HG02759 (cell line): Measurements from ENCODE around the gene MMP17.

Source experiments
- ATAC-seq: cut with Tn5 transposase; IDR thresholded peaks from one replicate; pipeline ENCODE4 v1.9.1; 2021; ENCODE audit warnings: mild to moderate bottlenecking, moderate library complexity; ENCODE audit not compliant: unreplicated experiment

The MMP17 gene

GRCh38 chr12:131827961-131828534, at the start of gene MMP17:
TSS of gene MMP17 (plus strand) at chr12:131828393. CDS start at chr12:131828495, 102 bp downstream.
- ATAC-seq, result peak; percentile 70

DNA sequence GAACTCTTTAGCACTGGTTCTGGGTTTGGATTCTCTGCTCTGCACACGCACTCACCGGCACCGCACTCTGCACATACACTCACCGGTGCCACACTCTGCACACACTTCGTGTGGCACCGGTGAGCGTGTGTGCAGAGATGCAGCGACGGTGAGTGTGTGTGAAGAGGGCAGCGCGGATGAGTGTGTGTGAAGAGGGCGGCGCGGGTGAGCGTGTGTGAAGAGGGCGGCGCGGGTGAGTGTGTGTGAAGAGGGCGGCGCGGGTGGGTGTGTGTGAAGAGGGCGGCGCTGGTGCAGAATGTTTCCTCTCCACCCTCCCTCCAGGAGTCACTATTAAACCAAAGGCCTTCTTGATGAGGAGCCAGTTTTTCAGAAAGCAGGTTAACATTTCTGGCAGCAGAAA, 49.2 kb upstream of the MMP17 start:
- ATAC-seq, result no peak

DNA sequence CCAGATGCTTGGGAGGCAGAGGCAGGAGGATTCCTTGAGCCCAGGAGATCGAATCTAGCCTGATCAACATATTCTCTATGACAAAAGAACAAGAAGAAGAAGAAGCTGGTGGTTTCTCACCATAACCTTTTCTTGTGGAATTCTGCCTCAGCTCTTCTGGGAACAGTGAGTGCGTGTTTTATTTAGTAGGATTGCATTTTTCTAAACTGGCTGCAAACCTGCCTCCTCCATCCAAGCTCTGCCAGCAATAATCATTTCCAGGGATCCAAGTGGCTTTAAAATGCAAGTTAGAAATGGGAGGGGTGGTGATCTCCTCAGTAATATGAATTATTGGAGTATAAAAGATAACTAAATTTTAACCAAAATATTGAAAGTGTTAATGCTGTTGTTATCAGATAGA, 46.1 kb upstream of the MMP17 start:
- no peak for ATAC-seq

GRCh38 chr12:131783915-131784541, 44.2 kb upstream of the MMP17 start:
- peak; percentile 72 for ATAC-seq

DNA sequence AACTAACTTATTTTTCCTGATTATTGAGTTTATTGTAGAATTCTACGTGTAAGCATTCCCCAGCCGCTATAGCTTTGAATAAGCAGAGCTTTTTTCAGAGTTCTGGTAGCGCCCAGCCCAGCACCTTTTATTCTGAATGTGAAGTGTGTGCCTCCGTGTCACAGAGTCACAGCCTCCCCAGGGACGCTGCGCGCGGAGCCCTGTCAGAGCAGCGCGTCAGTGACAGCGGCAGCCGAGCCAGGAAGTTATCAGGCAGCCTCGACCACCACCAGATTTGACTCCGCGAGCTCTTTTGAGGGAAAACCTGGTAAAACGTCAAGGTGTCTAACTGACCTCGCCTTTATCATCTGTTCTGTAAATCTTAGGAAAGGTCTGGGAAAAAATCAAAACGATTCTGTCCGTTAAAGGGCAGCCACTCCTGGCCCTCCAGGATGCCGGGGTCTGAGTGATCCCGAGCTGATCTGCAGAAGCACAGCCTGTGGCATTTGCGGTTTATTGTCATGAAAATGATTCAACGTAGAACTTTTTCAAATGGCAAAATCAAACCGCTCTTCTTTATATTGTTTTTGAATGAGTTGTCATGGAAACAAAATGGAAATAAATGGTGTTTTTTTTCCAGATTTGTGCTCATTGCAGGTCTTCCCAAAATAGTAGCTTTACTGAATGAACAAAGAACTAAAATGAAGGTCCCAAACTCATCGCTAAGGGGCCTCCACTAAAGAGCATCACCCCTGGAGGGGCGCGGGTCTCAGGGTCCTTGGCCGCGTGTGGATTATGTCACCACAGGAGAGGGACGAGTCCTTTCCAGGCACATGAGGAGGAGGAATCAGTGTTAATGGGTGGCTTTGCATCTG, 43.1 kb upstream of the MMP17 start:
- no peak for ATAC-seq

DNA sequence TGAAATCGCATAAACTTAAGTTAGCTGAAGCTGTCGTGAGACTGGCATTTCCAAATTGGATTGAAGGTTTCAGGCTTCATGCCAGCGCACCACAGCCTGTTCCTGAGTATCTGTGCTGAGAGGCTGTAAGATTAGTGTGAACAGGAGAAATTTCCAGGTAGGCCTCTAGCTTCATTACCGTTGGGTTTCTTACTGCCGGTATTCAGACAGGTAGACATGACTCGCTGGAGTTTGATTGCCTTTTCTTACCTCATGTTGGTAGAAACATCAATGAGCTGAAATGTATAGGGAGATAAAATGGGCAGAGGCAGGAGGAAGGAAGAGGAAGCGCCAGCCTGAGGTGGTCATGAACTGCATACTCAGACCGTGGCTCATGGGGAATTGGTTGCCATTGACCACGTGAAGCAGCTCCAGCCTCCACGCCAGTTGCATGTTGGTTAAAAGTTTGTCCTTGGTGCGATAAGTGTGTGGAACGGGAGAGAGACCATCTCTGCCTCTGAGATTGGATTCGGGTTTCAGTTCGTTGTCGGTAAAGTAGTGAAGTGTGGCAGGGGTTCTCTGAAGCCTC, 42.3 kb upstream of the MMP17 start:
- no peak for ATAC-seq

GRCh38 chr12:131786331-131786730, 41.9 kb upstream of the MMP17 start:
- no peak for ATAC-seq

DNA sequence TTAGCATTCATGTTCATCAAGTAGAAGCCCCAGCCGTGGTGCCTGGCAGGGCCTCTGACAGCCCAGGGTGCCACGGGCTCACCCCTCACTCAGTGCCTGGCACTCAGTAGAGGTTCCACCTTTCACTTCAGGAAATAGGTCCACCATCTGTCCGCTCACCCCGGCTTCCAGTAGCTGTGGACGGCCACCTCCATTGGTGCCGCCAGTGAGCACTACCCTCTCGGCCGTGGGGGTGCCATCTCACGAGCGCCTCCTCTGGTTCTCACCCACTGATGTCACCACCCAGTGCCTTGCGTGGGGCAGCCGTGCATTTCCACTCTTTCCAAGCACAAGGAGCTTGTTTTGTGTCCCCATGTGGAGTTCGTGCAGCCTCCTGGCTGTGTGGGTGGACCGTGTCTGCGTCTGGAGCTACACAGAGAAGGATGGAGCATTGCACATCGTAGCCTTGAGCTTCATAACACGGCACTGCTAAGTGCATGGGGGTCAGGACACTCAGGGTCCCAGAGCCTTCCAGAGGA, 41.0 kb upstream of the MMP17 start:
- no peak for ATAC-seq

DNA sequence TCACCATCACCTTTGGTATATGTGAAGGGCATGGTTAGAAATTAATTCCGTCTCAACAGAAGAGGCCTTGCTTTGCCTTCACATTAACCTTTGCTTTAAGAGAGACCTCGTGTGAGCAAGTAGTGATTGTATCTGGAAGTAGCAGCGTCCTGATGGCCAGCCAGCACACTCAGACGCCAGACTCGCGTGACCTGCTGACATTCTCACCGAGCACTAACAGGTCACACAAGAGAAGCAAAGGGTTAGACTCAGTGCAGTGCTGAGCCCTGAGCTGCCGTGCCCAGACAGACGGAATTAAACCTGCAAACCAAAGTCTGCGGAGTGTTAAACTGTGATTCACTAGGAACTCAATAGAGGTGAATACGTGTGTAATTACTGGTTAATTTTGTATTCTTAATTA, 40.1 kb upstream of the MMP17 start:
- no peak for ATAC-seq

DNA sequence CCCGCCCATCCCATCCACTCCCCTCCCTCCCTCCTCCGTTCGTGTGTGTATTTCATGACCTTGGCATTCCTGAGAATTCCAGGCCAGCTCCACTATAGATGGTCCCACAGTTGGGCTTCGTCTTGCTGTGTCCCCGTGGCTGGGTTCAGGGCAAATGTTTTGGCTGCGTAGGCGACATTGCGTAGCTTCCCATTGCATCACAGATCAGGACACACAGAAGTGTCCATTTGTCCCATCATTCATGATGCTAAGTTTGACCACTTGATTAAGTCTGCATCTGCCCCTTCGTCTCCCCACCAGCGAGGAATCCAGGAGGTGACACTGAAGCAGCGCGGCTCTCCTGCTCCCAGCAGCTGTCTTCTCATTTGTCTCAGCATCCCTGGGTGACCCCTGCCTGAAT, 38.6 kb upstream of the MMP17 start:
- no peak for ATAC-seq

- no peak for ATAC-seq
These were observed 34.8 kb upstream of the MMP17 start for GRCh38 chr12:131793243-131794022.

- ATAC-seq, result no peak
These were observed 34.1 kb upstream of the MMP17 start for GRCh38 chr12:131794061-131794460.

DNA sequence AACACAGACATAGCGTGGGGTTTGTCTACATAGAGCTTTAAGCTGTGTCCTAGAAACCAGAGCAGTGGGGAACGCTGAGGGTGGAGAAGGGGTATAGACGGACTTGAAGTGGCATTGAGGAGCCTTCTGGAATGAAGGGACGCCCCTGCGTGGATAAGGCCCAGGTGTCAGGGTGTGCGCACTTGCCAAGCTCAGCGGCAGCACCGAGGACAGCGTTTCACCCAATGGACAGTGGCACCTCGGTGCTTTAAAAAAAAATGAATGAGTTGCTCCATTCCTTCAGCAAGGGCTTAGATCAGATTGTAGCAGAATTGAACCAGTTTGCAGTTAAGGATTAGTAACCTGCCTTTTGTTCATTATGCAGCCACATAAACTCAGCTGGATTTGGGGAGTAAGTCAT, 33.6 kb upstream of the MMP17 start:
- ATAC-seq, result no peak

DNA sequence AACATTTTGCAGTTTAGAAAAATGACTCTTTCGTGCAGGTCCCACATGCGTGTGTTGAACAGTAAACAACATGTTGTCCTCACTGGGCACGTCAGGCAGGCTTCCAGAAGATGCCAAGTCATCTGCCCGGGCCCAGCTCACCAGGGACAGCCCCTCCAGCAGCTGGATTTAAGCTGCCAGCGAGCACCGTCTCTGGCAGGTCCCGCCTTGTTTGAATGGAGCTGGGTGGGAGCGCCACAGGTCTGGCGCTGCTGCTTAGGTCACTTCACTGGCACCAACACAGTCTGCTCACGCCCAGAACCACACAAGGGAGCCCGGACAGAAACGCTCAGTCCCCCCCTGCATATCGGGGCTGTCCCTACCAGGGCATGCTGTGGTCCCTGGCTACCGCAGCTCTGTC, 33.1 kb upstream of the MMP17 start:
- no peak for ATAC-seq

DNA sequence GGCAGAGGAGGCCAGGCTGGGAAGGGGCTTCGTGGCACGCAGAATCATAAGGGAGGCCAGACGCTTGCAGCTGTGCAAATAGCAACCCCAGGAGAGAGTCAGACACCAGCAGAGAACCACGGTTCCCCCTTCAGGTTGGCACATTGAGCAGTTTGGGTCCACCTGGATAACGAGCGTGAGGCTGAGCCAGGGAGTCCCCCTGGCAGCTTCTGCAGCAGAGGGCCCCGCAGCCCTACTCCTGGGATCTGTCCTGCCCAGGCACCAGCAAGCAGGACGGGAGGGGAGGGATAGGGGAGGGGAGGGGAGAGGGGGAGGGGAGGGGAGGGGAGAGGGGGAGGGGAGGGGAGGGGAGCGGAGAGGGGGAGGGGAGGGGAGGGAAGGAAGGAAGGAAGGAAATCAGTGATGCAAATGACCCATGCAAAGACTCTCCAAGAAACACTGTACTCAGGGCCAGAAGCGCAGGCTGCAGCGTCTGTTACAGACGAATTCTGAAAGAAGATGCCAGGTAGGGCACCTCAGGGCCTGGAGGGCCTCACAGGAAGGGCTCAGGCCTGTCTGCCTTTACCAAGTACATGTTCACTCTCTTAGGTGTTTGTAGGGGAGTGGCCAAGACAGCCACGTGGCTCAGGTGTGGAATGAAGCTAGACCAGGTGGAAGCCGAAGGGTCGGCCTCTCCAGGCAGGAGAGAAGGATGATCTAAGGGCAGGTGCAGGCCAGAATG, 32.3 kb upstream of the MMP17 start:
- ATAC-seq, result no peak

- no peak for ATAC-seq
These were observed 31.8 kb upstream of the MMP17 start for GRCh38 chr12:131796411-131796736.

DNA sequence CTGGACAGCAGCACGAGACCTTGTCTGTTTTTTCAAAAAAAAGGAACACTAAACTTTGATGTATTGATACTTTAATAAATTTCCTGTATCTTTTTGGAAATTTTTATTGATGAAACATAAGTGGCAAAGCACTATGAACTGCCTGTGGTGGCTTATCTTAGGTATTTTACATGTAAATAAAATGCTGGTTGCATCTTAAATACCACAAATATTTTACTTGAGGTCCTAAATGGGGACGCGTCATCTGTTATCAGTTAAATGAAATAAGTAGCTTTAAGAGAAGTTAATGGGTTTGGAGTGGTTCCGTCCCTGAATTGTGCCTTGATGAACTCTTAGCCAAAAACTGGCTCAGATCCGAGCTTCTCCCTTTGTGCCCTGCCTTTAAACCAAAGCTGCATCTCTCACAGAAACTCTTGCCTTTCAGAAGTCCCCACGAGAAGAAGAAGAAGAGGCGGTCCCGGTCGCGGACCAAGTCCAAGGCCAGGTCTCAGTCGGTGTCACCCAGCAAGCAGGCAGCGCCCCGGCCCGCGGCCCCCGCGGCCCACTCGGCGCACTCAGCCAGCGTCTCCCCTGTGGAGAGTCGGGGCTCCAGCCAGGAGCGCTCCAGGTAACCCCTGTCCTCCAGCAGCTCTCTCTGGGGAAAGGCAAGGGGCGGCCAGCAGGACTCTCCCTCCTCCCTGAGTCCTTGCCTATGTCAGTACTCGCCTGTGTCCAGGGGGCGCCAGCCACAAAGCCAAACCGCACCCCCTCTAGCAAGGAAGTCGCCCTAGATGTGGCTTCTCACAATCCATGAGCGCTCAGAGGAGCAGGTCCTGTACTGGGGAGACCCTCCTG, 31.2 kb upstream of the MMP17 start:
- ATAC-seq, result no peak

DNA sequence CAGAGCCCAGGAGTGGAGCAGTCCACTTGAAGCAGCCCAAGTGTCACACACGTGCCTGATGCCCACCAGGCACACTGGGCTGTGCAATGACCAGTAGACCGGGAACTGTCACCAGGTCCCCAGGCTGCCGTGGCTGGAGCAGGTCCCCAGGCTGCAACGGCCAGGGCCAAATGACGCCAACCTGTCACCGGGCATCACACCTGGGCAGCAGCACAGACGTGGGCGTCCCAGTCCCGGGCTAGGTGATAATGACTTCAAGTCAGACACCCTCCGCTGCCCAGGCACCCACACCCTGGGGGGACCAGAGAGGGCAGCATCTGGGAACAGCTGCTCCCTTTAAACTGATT, 30.6 kb upstream of the MMP17 start:
- ATAC-seq, result no peak

GRCh38 chr12:131799195-131799594, 29.0 kb upstream of the MMP17 start:
- no peak for ATAC-seq
